OCI-LY7 (cell line): Measurements from ENCODE around the gene RNF130. TPM values are rescaled to one million over a fixed set of nuclear protein-coding genes. Genes with fewer than 3 reads are reported as not detected.

Experiments
- BruUV-seq: library from RNA; stranded (reverse); fragments of 400-500 nt; replicated peaks from 2 replicates; lab custom pipeline; 2021; lab: Mats Ljungman, UMichigan
- CTCF ChIA-PET: fragments of 300-600 bp; sonication (Branson Sonifier 250); formaldehyde crosslinking; loops from one replicate; lab custom pipeline; 2022; ENCODE audit warnings: antibody characterized with exemption; ENCODE audit not compliant: unreplicated experiment; lab: Charles Lee
- POLR2A ChIA-PET: fragments of 300-600 bp; sonication (Branson Sonifier 250); formaldehyde crosslinking; loops from one replicate; lab custom pipeline; 2022; ENCODE audit warnings: antibody characterized with exemption; lab: Charles Lee
- DNase-seq: peaks from one replicate; pipeline ENCODE4 v3.0.0-alpha.2; 2015; ENCODE audit warnings: low spot score
- H2AFZ ChIP-seq: fragments of 200-600 bp; sonication (generic), shearing (Covaris generic); 2 replicates; pipeline ENCODE4 v1.6.1; 2014; ENCODE audit warnings: mild to moderate bottlenecking, antibody characterized with exemption, low read length, moderate library complexity
- H3K27ac ChIP-seq: fragments of 200-600 bp; sonication (generic); 2 replicates; pipeline ENCODE4 v1.5.1; 2014; ENCODE audit warnings: mixed run types, low read depth, mild to moderate bottlenecking, moderate library complexity, low read length, inconsistent platforms; ENCODE audit not compliant: poor library complexity, severe bottlenecking
- H3K36me3 ChIP-seq: fragments of 200-600 bp; sonication (generic); 2 replicates; pipeline ENCODE4 v1.6.1; 2014; ENCODE audit warnings: mild to moderate bottlenecking, antibody characterized with exemption, low read length, moderate library complexity, mixed read lengths; ENCODE audit not compliant: insufficient read depth
- H3K4me1 ChIP-seq: fragments of 200-600 bp; sonication (generic); 2 replicates; pipeline ENCODE4 v1.5.1; 2014; ENCODE audit warnings: mild to moderate bottlenecking, low read length; ENCODE audit not compliant: insufficient read depth, poor library complexity, severe bottlenecking
- H3K4me2 ChIP-seq: fragments of 200-600 bp; sonication (generic); 2 replicates; pipeline ENCODE4 v1.6.1; 2014; ENCODE audit warnings: mild to moderate bottlenecking, low read length
- H3K4me3 ChIP-seq: fragments of 200-600 bp; sonication (generic); 2 replicates; pipeline ENCODE4 v1.5.1; 2014; ENCODE audit warnings: mild to moderate bottlenecking, low read depth, low read length; ENCODE audit not compliant: poor library complexity, severe bottlenecking
- H3K79me2 ChIP-seq: fragments of 200-600 bp; sonication (generic); 2 replicates; pipeline ENCODE4 v1.6.1; 2016; ENCODE audit warnings: low read depth, mild to moderate bottlenecking, low read length, moderate library complexity, mixed read lengths; ENCODE audit not compliant: insufficient read depth
- H3K9me2 ChIP-seq: fragments of 200-600 bp; sonication (generic); 2 replicates; pipeline ENCODE4 v1.6.1; 2016; ENCODE audit warnings: mild to moderate bottlenecking, low read length, mixed read lengths; ENCODE audit not compliant: insufficient read depth
- H3K9me3 ChIP-seq: fragments of 200-600 bp; sonication (generic); 2 replicates; pipeline ENCODE4 v1.6.1; 2014; ENCODE audit warnings: mild to moderate bottlenecking, mixed run types, low read length, mixed read lengths
- H4K20me1 ChIP-seq: fragments of 200-600 bp; sonication (generic); 2 replicates; pipeline ENCODE4 v1.6.1; 2014; ENCODE audit warnings: mild to moderate bottlenecking, antibody characterized with exemption, low read length, moderate library complexity, mixed read lengths; ENCODE audit not compliant: insufficient read depth
- CTCF ChIP-seq: fragments of 200-600 bp; sonication (generic); conservative IDR thresholded peaks from 2 replicates; pipeline ENCODE4 v1.5.1; 2014; ENCODE audit warnings: mild to moderate bottlenecking, antibody characterized with exemption, low read length, moderate library complexity, mixed read lengths
- EZH2phosphoT487 ChIP-seq: fragments of 200-600 bp; sonication (generic); IDR thresholded peaks from 2 replicates; pipeline ENCODE4 v1.6.1; 2018; ENCODE audit warnings: low read depth, borderline replicate concordance, mild to moderate bottlenecking, mixed run types, antibody characterized with exemption, low read length, moderate library complexity, mixed read lengths
- intact Hi-C: fragments of 100-400 bp; cut with micrococcal nuclease; formaldehyde crosslinking; loops from one replicate; pipeline ENCODE4 v1.10.0; 2022; ENCODE audit not compliant: unreplicated experiment
- total RNA-seq, 2 experiments: library from RNA; depleted of rRNA in 1 of 2; stranded (reverse); fragments of >200 nt in 1 of 2; shearing (Covaris generic) in 1 of 2; gene quantifications; 2 replicates each; pipeline ENCODE4 v1.2.3, GENCODE V29; 2014 to 2022

RNF130 gene
- total RNA-seq, 2 experiments from 2014 or later = 0.16 TPM; not detected in 1

- Histone ChIP-seq H2AFZ (no peak overlapping the region), H3K36me3 (no peaks in the 10 kb centered on the region), H3K9me2 (no peaks in the 10 kb centered on the region), H3K4me2 (no peak overlapping the region), H3K79me2 (no peaks in the 10 kb centered on the region), H3K27ac (no peak overlapping the region), H3K4me3 (no peak overlapping the region), H3K9me3 (no peaks in the 10 kb centered on the region), H4K20me1 (no peaks in the 10 kb centered on the region), H3K4me1 (no peaks in the 10 kb centered on the region)
- TF ChIP-seq EZH2phosphoT487 (no peak), CTCF (no peak)
- intact Hi-C loops = no loop called here
- no TSS peak for BruUV-seq
- ChIA-PET CTCF (no interaction called here), POLR2A (interaction anchor here (0.7 kb wide), 1 partner anchor 610 kb away, joined by 3 read pairs; no protein-coding TSS in a partner anchor)
- DNase-seq = no peak
Measured at GRCh38 chr5:180117000-180117725, 45.6 kb upstream of the RNF130 start.

GRCh38 chr5:180116077-180116999, 44.8 kb upstream of the RNF130 start:
- DNase-seq = no peak
- no peaks in the 10 kb centered on the region for H3K9me3 ChIP-seq
- H2AFZ ChIP-seq = no peak overlapping the region
- H3K36me3 ChIP-seq = no peaks in the 10 kb centered on the region
- CTCF ChIA-PET = no interaction called here
- POLR2A ChIA-PET = interaction anchor here (0.7 kb wide), 1 partner anchor 609 kb away, joined by 3 read pairs; no protein-coding TSS in a partner anchor
- intact Hi-C loops = no loop called here
- no peaks in the 10 kb centered on the region for H4K20me1 ChIP-seq
- no peaks in the 10 kb centered on the region for H3K4me1 ChIP-seq
- no peak overlapping the region for H3K4me2 ChIP-seq
- TF ChIP-seq CTCF (no peak), EZH2phosphoT487 (no peak)
- no peak overlapping the region for H3K27ac ChIP-seq
- H3K9me2 ChIP-seq = no peaks in the 10 kb centered on the region
- no peaks in the 10 kb centered on the region for H3K79me2 ChIP-seq
- no TSS peak for BruUV-seq
- H3K4me3 ChIP-seq = no peak overlapping the region
